ENCODE measurements around the gene KLK13. TPM values are rescaled to one million over a fixed set of nuclear protein-coding genes. Genes with fewer than 3 reads are reported as not detected.

Gene KLK13
- total RNA-seq, 1 experiment from 2014 or later, result not detected

- Histone ChIP-seq H3K4me1 (ENCODE audit: insufficient read depth, low read length, poor library complexity, severe bottlenecking) (no peaks in the 10 kb centered on the region), H3K27me3 (replicated peaks; ENCODE audit: insufficient read depth, low read depth, low read length, poor library complexity) (no peaks in the 10 kb centered on the region), H3K9me3 (ENCODE audit: low read depth, low read length, poor library complexity, severe bottlenecking) (no peaks in the 10 kb centered on the region), H3K27ac (ENCODE audit: low read depth, low read length, poor library complexity, severe bottlenecking) (no peak overlapping the region), H3K4me3 (ENCODE audit: low read depth, low read length, poor library complexity, severe bottlenecking) (no peak overlapping the region), H3K36me3 (ENCODE audit: insufficient read depth, low read length, poor library complexity, severe bottlenecking) (no peaks in the 10 kb centered on the region)
- CTCF ChIA-PET, result no interaction called here
- intact Hi-C loops (cut with micrococcal nuclease; ENCODE audit: unreplicated experiment), result loop anchor here (10.0 kb wide), 1 partner anchor 166 kb away; no protein-coding TSS in a partner anchor
- no peak for DNase-seq (ENCODE audit: low spot score)
- BruUV-seq (replicated peaks), result no TSS peak
- TF ChIP-seq EZH2 (IDR thresholded peaks at IDR 0.05; ENCODE audit: borderline replicate concordance, low read depth, low read length, poor library complexity, severe bottlenecking), result no peak
- TF ChIP-seq, protein P1, sequence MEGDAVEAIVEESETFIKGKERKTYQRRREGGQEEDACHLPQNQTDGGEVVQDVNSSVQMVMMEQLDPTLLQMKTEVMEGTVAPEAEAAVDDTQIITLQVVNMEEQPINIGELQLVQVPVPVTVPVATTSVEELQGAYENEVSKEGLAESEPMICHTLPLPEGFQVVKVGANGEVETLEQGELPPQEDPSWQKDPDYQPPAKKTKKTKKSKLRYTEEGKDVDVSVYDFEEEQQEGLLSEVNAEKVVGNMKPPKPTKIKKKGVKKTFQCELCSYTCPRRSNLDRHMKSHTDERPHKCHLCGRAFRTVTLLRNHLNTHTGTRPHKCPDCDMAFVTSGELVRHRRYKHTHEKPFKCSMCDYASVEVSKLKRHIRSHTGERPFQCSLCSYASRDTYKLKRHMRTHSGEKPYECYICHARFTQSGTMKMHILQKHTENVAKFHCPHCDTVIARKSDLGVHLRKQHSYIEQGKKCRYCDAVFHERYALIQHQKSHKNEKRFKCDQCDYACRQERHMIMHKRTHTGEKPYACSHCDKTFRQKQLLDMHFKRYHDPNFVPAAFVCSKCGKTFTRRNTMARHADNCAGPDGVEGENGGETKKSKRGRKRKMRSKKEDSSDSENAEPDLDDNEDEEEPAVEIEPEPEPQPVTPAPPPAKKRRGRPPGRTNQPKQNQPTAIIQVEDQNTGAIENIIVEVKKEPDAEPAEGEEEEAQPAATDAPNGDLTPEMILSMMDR (conservative IDR thresholded peaks at IDR 0.05; ENCODE audit: low read depth, low read length), result no peak
- POLR2A ChIA-PET (ENCODE audit: low non-redundant PET), result no interaction called here
Observed at GRCh38 chr19:51090471-51090870, 25.6 kb upstream of the KLK13 start.

- Histone ChIP-seq H3K27ac (ENCODE audit: low read depth, low read length, poor library complexity, severe bottlenecking) (no peak overlapping the region), H3K4me3 (ENCODE audit: low read depth, low read length, poor library complexity, severe bottlenecking) (no peak overlapping the region), H3K36me3 (ENCODE audit: insufficient read depth, low read length, poor library complexity, severe bottlenecking) (no peaks in the 10 kb centered on the region), H3K27me3 (replicated peaks; ENCODE audit: insufficient read depth, low read depth, low read length, poor library complexity) (no peaks in the 10 kb centered on the region), H3K9me3 (ENCODE audit: low read depth, low read length, poor library complexity, severe bottlenecking) (no peaks in the 10 kb centered on the region), H3K4me1 (ENCODE audit: insufficient read depth, low read length, poor library complexity, severe bottlenecking) (no peaks in the 10 kb centered on the region)
- ChIA-PET CTCF (interaction anchor here (0.6 kb wide), 1 partner anchor 581 kb away, joined by 4 read pairs; no protein-coding TSS in a partner anchor), POLR2A (ENCODE audit: low non-redundant PET) (no interaction called here)
- no peak for DNase-seq (ENCODE audit: low spot score)
- intact Hi-C loops (cut with micrococcal nuclease; ENCODE audit: unreplicated experiment), result loop anchor here (10.0 kb wide), 1 partner anchor 165 kb away; no protein-coding TSS in a partner anchor
- TF ChIP-seq, protein P1 (conservative IDR thresholded peaks at IDR 0.05; ENCODE audit: low read depth, low read length), result no peak
- no peak for TF ChIP-seq EZH2 (IDR thresholded peaks at IDR 0.05; ENCODE audit: borderline replicate concordance, low read depth, low read length, poor library complexity, severe bottlenecking)
- no TSS peak for BruUV-seq (replicated peaks)
Observed at GRCh38 chr19:51089786-51090185, 24.9 kb upstream of the KLK13 start.

DNA sequence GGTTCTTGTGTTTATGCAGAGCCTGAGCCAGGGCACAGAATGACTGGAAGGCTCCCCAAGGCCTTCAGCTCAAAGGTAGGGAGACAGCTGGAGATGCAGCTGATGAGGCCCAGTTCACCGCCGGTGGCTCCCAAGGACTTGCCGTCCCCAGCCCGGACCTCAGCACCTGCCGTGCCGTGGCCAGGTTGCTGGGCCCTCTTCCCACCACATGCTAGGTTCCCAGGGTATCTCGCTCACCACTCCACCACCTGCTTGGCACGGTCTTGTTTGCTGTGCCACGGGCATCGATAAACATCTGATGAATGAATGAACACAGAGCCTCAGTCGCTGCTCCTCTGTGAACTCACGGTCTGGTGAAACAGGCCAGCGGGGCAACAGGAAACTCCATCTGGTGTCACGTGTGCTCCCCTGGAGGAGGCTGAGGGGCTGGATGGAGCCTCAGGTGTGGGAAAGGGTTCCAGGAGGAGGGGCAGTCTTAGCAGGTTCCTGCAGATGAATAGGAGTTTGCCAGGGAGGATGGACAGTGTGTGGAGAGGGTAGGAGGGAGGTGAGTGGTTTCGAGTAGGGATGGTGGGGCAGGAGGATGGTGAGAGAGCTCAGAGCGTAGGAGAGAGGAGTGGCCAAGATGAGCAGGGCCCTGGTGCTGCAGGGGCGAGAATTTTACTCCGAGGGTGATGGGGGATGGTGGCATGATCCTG lies 21.4 kb upstream of the KLK13 start:
- TF ChIP-seq, protein P1 (conservative IDR thresholded peaks at IDR 0.05; ENCODE audit: low read depth, low read length), result no peak
- TF ChIP-seq EZH2 (IDR thresholded peaks at IDR 0.05; ENCODE audit: borderline replicate concordance, low read depth, low read length, poor library complexity, severe bottlenecking), result no peak
- CTCF ChIA-PET, result no interaction called here
- H3K9me3 ChIP-seq (ENCODE audit: low read depth, low read length, poor library complexity, severe bottlenecking), result no peaks in the 10 kb centered on the region
- H3K27ac ChIP-seq (ENCODE audit: low read depth, low read length, poor library complexity, severe bottlenecking), result no peak overlapping the region
- no peaks in the 10 kb centered on the region for H3K4me1 ChIP-seq (ENCODE audit: insufficient read depth, low read length, poor library complexity, severe bottlenecking)
- no TSS peak for BruUV-seq (replicated peaks)
- intact Hi-C loops (cut with micrococcal nuclease; ENCODE audit: unreplicated experiment), result no loop called here
- POLR2A ChIA-PET (ENCODE audit: low non-redundant PET), result no interaction called here
- H3K27me3 ChIP-seq (replicated peaks; ENCODE audit: insufficient read depth, low read depth, low read length, poor library complexity), result peaks cover 13% of the 10 kb centered on the region
- H3K36me3 ChIP-seq (ENCODE audit: insufficient read depth, low read length, poor library complexity, severe bottlenecking), result no peaks in the 10 kb centered on the region
- DNase-seq (ENCODE audit: low spot score), result no peak
- no peak overlapping the region for H3K4me3 ChIP-seq (ENCODE audit: low read depth, low read length, poor library complexity, severe bottlenecking)

Measured in A673 (cell line).